ENCODE results near the gene SLC28A2.

GRCh38 chr15:45319472-45320214, 67.6 kb downstream of the SLC28A2 start:
- TF ChIP-seq POLR2A (IDR thresholded peaks at IDR 0.05; ENCODE audit: low read length) (no peak), GATA1 (IDR thresholded peaks at IDR 0.05; ENCODE audit: low read depth, low read length) (no peak)
